GM12892 (cell line): Measurements from ENCODE around the gene HOXB5.

Experiments
- DNase-seq: peaks from one replicate; pipeline ENCODE4 v3.0.0; 2011; ENCODE audit not compliant: insufficient read length
- FAIRE-seq: peaks from 2 replicates; lab custom pipeline; 2011; peaks lifted over from hg19 to GRCh38; lab: Jason Lieb, UNC
- POLR2A ChIP-seq: IDR thresholded peaks from 2 replicates; pipeline ENCODE4 v1.6.1; 2011; ENCODE audit warnings: low read depth, low read length, control low read depth
- POLR2AphosphoS5 ChIP-seq: IDR thresholded peaks from 2 replicates; pipeline ENCODE4 v1.6.1; 2011; ENCODE audit warnings: low read depth, low read length, control low read depth
- TAF1 ChIP-seq: IDR thresholded peaks from 2 replicates; pipeline ENCODE4 v1.6.1; 2011; ENCODE audit warnings: low read depth, mild to moderate bottlenecking, control low read depth, low read length, borderline replicate concordance

Gene HOXB5

GRCh38 chr17:48555258-48556228 lies 38.0 kb downstream of the HOXB5 start:
- DNase-seq (no peak), FAIRE-seq (no peak)
- TF ChIP-seq POLR2A (no peak), POLR2AphosphoS5 (no peak), TAF1 (no peak)

GRCh38 chr17:48554412-48555257 lies 38.9 kb downstream of the HOXB5 start:
- FAIRE-seq = no peak
- DNase-seq = no peak
- TF ChIP-seq POLR2AphosphoS5 = no peak
- TF ChIP-seq TAF1 = no peak
- no peak for TF ChIP-seq POLR2A

- no peak for FAIRE-seq
- DNase-seq = no peak
- TF ChIP-seq POLR2AphosphoS5 (no peak), TAF1 (no peak), POLR2A (no peak)
Observed at GRCh38 chr17:48553826-48554225, 39.8 kb downstream of the HOXB5 start.

DNA sequence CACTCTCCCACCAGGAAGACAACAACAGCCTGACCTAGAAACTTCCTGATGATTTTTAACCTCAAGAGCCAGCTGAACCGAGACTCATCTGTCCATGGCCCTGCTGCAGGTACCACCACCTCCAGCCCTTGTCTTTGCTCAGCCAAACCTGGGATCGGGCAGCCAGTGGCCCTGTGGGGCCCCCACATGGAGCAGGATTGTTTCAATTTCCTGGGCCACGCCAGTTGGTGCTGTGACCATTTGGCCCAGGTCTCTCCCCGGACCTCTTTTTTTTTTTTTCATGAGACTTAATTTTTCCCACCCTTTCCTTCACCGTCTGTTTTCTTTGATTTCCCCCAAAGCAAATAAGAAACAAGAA lies 40.4 kb downstream of the HOXB5 start:
- no peak for FAIRE-seq
- no peak for DNase-seq
- no peak for TF ChIP-seq POLR2A

DNA sequence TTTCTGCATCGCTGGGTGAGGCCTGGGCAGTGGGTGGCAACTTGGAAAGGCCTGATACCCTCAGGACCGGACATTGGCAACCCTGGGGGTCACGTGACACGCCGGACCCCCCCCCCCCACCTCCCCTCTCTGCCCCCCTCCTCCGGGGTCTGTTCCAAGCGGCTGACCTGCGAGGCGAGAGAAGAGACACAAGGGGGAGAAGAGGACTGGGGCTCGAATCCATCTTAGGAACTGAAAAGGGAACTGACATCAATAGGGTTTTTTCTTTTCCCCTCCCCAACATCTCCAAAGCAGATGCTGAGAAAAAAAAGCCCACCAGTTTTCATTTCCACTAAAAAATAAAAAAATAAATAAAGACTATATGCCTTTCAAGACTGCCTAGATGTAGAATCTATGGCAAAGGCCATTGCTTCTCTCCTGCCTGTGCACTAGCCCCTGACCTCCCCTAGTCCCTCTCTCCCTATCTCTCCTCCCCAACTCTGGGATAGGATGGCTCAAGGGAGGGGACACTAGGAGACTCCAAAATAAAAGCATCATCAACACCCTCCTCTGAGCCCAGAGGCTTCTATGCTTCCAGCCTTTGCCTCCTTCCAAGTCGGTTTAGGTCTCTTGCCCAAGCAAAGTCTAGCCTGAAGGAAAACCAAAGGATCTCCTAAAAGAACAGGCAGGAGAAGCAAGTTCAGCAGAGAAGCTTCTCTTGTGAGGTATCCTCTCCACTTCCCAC lies 41.0 kb downstream of the HOXB5 start:
- FAIRE-seq (no peak), DNase-seq (no peak)
- TF ChIP-seq TAF1 = no peak
- TF ChIP-seq POLR2AphosphoS5 = no peak
- no peak for TF ChIP-seq POLR2A

DNA sequence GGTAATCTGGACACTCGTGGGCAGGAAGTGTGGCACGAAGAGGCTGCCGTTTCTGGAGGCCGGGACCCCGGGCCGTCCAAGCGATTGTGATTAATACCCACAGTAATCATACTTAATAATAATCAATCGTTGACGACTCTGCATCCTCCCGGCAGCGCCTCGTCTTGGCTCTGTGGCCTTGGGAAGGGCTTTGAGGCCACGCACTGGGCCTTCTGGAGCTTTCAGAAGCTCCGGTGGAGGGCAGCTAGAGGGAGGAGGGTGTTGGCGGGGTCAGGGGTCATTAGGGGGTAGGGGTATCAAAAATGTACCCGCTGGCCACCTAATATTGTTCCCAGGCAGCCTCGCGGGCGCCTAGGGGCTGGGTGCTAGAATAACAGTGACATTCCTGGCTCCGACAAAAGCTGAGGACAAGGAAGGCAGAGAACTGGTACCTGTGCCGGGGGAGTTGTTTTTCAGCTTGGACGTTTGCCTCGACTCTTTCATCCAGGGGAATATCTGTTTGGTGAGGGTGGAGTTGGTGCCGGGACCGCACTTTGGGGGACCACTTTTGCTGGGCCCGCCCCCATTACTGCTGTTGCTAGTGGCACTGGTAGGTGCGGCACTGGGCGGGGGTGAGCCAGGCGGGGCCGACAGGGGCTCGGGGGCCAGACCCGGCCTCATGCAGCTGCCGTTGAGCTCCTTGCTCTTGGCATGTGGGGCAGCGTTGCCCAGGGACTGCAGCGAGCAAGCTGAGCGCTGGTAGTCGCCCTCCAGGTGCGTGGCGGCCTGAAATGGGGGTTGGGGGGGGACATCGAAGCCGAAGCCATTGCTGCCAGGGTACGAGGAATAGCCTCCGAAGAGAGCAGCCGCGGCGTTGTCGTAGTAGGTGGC lies 41.7 kb downstream of the HOXB5 start:
- FAIRE-seq = no peak

DNA sequence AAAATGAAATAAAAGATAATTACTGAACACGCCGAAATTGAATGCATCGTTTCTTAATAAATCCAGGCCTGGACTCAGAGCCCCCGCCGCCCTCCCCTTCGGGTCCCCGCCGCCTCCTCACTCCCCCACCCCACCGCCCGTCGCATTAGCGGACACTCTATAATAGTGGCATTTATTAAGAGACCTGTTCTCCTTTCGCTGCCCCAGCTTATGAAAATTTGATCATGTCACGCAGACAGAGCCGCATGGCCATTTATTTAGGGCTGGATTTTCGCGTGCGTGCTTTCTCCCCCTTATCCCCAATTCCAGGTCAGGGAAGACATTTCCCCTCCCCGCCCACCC lies 42.4 kb downstream of the HOXB5 start:
- no peak for FAIRE-seq
- TF ChIP-seq POLR2AphosphoS5 (no peak), TAF1 (no peak), POLR2A (no peak)
- DNase-seq = no peak

More for the DNA sequence above, 41.7 kb downstream of the HOXB5 start:
- no peak for TF ChIP-seq POLR2A
- TF ChIP-seq TAF1 = no peak
- TF ChIP-seq POLR2AphosphoS5 = no peak
- no peak for DNase-seq

DNA sequence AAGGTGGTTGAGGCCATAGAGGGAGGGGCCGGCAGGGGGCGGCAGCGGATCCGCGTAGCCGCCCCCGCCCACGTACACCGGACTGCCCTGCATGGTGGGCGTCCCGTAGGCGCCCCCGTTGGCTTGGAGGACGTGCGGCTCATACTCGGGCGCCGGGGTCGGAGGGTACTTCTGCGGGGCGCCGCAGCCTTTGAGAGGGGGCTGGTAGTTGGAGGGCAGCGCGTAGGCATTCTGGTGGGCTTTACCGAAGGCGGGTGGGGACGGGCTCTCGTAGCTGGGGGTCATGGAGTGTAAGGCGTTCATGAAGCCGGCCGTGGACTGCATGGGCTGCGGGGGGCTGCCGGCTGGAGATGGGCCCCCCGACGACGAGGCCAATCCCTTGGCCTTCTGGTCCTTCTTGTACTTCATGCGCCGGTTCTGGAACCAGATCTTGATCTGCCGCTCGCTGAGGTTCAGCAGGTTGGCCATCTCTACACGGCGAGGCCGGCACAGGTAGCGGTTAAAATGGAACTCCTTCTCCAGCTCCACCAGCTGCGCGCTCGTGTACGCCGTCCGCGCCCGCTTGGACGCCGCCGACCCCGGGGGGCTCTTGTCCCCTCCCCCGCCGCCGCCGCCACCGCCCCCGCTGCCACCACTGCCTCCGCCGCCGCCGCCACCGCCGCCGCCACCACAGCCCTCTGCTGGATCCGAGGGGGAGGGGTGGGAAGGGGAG lies 42.9 kb downstream of the HOXB5 start:
- DNase-seq (no peak), FAIRE-seq (no peak)
- TF ChIP-seq TAF1 = no peak
- TF ChIP-seq POLR2AphosphoS5 = no peak
- TF ChIP-seq POLR2A = no peak

GRCh38 chr17:48549914-48550501 lies 43.6 kb downstream of the HOXB5 start:
- TF ChIP-seq POLR2A (no peak), POLR2AphosphoS5 (no peak), TAF1 (no peak)
- no peak for FAIRE-seq
- DNase-seq = no peak

- FAIRE-seq (no peak), DNase-seq (no peak)
- TF ChIP-seq POLR2A (no peak), TAF1 (no peak), POLR2AphosphoS5 (no peak)
Observed at GRCh38 chr17:48549281-48549630, 44.3 kb downstream of the HOXB5 start.
